ENCODE data around the gene COL5A1.

Gene COL5A1

GRCh38 chr9:134629061-134629585 is 12.5 kb upstream of the COL5A1 start:
- Mint-ChIP-seq H3K36me3 (no peaks in the 10 kb centered on the region), H3K27ac (no peak overlapping the region), H3K9me3 (no peaks in the 10 kb centered on the region), H3K4me3 (no peak overlapping the region), H3K27me3 (peaks cover 20% of the 10 kb centered on the region), H3K4me1 (no peaks in the 10 kb centered on the region)
- no peak for ATAC-seq

GRCh38 chr9:134629586-134630392 is 11.8 kb upstream of the COL5A1 start:
- Mint-ChIP-seq H3K9me3 (no peaks in the 10 kb centered on the region), H3K4me1 (no peaks in the 10 kb centered on the region), H3K27ac (no peak overlapping the region), H3K36me3 (no peaks in the 10 kb centered on the region), H3K4me3 (no peak overlapping the region), H3K27me3 (peaks cover 15% of the 10 kb centered on the region)
- no peak for ATAC-seq

- no peak for ATAC-seq
- Mint-ChIP-seq H3K36me3 (no peaks in the 10 kb centered on the region), H3K9me3 (no peaks in the 10 kb centered on the region), H3K4me1 (no peaks in the 10 kb centered on the region), H3K27ac (no peak overlapping the region), H3K27me3 (peaks cover 13% of the 10 kb centered on the region), H3K4me3 (no peak overlapping the region)
These were observed 11.2 kb upstream of the COL5A1 start for GRCh38 chr9:134630393-134630790.

DNA sequence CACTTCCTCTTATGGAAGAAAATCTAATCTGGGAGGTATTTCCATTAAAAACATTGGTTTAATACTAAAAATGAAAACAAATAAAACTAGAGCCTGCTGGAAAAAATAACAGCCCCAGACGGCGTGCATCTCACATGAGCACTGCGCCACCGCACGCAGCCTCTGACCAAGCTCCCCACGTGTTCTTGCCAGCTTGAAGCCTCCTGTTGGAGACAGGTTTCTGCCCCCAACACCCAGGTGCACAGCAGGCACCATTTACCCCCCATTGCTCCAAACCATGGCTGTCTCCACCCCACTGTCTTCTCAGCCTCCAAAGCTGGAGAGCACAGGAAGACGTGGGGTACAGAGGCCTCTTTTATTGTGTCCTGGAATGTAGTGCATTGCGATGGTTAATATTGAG is 10.7 kb upstream of the COL5A1 start:
- H3K36me3 Mint-ChIP-seq, result no peaks in the 10 kb centered on the region
- H3K27me3 Mint-ChIP-seq, result peaks cover 17% of the 10 kb centered on the region
- H3K4me1 Mint-ChIP-seq, result no peaks in the 10 kb centered on the region
- no peak for ATAC-seq
- no peak overlapping the region for H3K27ac Mint-ChIP-seq
- no peaks in the 10 kb centered on the region for H3K9me3 Mint-ChIP-seq
- H3K4me3 Mint-ChIP-seq, result no peak overlapping the region

- no peak for ATAC-seq
These were observed 9.7 kb upstream of the COL5A1 start for GRCh38 chr9:134631881-134632280.

DNA sequence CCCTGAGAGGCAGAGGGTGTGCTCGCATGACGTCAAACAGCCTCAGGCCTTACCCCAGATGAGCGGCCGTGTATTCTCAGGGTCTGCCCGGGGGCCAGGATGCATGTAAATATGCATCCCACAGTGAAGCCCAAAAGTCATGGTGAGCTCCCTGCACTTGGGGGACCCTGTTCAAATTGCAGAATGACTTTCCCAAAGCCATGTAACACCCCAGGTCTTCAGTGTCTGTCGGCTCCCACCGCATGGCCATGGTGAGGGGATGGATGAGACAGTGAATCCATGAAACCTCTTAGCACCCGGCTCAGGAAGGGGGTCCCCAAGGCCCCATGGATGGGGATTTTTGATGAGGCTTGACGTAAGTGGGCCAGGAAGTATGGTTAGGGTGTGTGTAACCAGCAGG is 9.3 kb upstream of the COL5A1 start:
- H3K27me3 Mint-ChIP-seq, result peaks cover 27% of the 10 kb centered on the region
- ATAC-seq, result no peak

More at GRCh38 chr9:134631881-134632280, 9.7 kb upstream of the COL5A1 start:
- Mint-ChIP-seq H3K27me3 (peaks cover 27% of the 10 kb centered on the region), H3K36me3 (no peaks in the 10 kb centered on the region), H3K27ac (no peak overlapping the region), H3K4me3 (no peak overlapping the region), H3K4me1 (no peaks in the 10 kb centered on the region), H3K9me3 (no peaks in the 10 kb centered on the region)

DNA sequence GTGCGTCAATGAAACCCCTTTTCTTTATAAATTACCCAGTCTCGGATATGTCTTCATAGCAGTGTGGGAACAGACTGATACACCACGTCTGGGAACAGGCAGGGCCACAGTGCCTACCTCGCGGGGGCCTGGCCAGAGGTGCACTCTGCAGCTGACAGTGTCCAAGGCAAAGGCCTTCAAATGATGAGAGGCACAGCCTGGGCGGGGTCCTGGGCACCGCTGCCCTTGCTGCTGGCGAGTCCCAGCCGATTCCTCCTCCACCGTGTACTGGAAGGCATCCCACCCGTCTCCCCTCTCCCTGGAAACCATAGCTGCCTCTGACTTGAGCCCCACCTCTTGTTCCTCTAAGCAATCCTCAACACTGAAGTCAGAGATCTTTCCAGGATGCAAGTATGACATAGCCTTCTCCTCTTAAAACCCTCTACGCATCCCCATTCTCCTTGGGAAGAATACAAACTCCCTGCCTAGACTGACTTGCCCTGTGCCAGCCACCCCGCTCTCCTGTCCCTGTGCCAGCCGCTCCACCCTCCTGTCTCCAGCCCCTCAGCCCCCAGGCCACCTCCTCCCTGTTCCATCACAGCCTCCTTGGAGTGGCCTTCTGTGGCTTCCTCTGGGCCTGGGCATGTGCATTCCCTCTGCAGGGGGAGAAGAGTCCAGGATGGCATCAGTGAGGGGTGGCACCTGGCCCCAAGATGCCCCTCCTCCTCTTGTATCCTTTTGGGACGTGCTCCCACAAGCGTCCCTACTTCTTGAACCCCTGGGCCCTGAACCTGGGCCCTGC is 8.1 kb upstream of the COL5A1 start:
- no peaks in the 10 kb centered on the region for H3K36me3 Mint-ChIP-seq
- H3K27me3 Mint-ChIP-seq, result peaks cover 31% of the 10 kb centered on the region
- no peak overlapping the region for H3K4me3 Mint-ChIP-seq
- no peaks in the 10 kb centered on the region for H3K4me1 Mint-ChIP-seq
- no peaks in the 10 kb centered on the region for H3K9me3 Mint-ChIP-seq
- H3K27ac Mint-ChIP-seq, result no peak overlapping the region
- no peak for ATAC-seq

More for the DNA sequence above, 9.3 kb upstream of the COL5A1 start:
- Mint-ChIP-seq H3K27ac (no peak overlapping the region), H3K4me1 (no peaks in the 10 kb centered on the region), H3K9me3 (no peaks in the 10 kb centered on the region), H3K4me3 (no peak overlapping the region), H3K36me3 (no peaks in the 10 kb centered on the region)

DNA sequence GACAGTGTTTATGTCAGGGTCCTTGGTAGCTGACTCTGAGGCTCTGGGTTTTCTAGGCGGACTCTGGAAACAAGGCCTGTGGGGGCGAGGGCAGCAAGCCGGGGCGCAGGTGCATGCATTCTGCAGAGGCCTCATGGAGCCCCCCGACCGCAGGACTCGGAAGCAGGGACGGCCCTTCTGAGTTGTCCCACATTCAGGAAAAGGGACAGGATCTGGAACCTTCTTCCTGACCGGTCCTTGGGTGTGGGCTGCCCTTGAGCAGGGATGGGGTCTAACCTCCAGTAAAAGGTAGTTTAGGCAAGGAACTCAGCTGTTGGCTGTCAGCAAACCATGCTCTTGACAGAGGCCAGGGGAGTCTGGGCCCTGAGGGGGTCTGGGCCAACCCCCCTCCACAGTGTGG is 7.4 kb upstream of the COL5A1 start:
- Mint-ChIP-seq H3K27me3 (peaks cover 37% of the 10 kb centered on the region), H3K9me3 (no peaks in the 10 kb centered on the region), H3K4me3 (no peak overlapping the region), H3K36me3 (no peaks in the 10 kb centered on the region), H3K4me1 (no peaks in the 10 kb centered on the region), H3K27ac (no peak overlapping the region)
- no peak for ATAC-seq

DNA sequence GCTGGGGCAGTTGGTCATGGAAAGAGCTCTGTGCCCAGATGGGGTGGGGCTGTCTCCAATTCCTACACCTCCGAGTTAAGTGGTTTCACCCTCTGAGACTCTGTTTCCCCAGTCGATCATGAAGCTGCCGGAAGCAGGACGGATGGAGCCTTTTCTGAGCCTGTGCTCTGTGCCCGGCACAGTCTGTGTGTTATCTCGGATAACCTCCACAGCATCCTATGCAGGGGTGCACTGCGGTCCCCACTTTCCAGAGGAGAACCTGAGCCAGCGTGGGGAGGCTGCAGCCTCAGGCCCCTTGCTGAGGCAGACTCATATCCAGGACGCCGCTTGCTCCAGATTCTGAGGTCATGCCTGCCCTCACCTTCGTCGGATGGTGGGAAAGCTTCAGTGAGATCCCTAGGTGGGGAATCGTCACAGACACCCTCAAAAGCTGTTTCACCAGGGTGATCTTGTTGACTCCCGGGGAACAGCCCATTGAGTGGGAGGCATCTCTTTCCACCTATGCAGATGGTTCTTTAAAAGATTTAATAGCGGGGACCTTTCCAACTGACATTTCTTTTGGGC is 6.9 kb upstream of the COL5A1 start:
- Mint-ChIP-seq H3K4me3 (no peak overlapping the region), H3K9me3 (no peaks in the 10 kb centered on the region), H3K4me1 (no peaks in the 10 kb centered on the region), H3K27ac (no peak overlapping the region), H3K36me3 (no peaks in the 10 kb centered on the region), H3K27me3 (peaks cover 43% of the 10 kb centered on the region)
- no peak for ATAC-seq

DNA sequence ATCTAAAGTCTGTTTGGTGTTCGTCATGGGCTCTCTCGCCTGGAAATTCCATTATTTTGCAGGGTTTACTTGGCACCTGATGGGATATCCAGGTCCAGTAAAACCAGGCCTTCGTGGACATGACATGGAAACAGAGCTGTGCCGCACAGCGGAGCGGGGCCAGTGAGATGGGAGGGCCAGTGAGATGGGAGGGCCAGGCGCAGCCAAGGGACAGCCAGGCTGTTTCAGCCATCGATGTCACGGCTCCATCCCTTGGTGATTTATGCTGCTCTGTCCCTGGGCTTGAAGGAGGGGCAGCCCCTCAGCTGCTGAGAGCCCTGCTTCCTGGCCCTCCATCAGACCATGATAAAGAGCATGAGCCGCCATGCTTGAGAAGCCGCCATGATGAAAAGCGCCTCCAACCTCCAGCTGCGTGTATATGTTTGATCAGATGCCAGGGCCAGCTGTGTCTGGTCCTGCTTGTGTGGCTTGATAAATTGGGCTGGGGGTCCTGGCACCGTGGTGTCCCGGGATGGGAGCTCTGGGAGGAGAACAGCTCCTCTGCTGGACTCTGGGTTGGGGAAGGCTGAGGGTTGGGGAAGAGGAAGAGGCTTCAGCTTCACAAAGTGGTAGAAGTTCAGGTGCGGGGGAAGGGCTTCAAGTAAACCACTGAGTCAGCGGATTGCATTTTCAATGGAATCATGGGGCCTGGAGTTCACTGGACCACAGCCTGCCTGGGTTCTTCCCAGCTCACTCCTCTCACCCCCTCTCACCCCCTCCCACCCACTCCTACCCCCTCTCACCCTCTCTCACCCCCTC is 6.1 kb upstream of the COL5A1 start:
- Mint-ChIP-seq H3K4me3 (no peak overlapping the region), H3K4me1 (no peaks in the 10 kb centered on the region), H3K36me3 (no peaks in the 10 kb centered on the region), H3K27me3 (peaks cover 44% of the 10 kb centered on the region), H3K9me3 (no peaks in the 10 kb centered on the region), H3K27ac (no peak overlapping the region)
- no peak for ATAC-seq

- H3K27me3 Mint-ChIP-seq, result peaks cover 46% of the 10 kb centered on the region
- H3K27ac Mint-ChIP-seq, result no peak overlapping the region
- no peak overlapping the region for H3K4me3 Mint-ChIP-seq
- H3K36me3 Mint-ChIP-seq, result no peaks in the 10 kb centered on the region
- no peaks in the 10 kb centered on the region for H3K9me3 Mint-ChIP-seq
- H3K4me1 Mint-ChIP-seq, result no peaks in the 10 kb centered on the region
- no peak for ATAC-seq
These were observed 5.5 kb upstream of the COL5A1 start for GRCh38 chr9:134636149-134636507.

DNA sequence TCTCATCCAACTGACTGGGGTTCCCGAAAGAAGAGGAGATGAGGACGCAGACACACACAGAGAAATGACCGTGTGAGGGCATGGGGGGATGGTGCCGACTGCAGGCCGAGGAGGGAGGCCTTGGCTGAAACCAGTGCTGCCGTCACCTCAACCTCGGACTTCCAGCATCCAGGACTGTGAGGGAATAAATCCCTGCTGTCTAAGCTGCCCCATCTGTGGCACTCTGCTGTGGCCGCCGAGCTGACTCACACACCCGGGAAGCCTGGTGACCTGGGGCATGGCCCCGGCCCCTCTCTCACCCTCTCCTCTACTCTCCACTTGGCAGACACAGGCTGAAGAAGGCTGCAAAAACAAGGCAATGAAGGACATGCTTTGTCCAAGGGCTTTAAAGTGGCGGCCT is 4.4 kb upstream of the COL5A1 start:
- H3K4me3 Mint-ChIP-seq, result no peak overlapping the region
- H3K4me1 Mint-ChIP-seq, result no peaks in the 10 kb centered on the region
- H3K27ac Mint-ChIP-seq, result no peak overlapping the region
- peaks cover 48% of the 10 kb centered on the region for H3K27me3 Mint-ChIP-seq
- H3K9me3 Mint-ChIP-seq, result no peaks in the 10 kb centered on the region
- ATAC-seq, result no peak
- H3K36me3 Mint-ChIP-seq, result no peaks in the 10 kb centered on the region

GRCh38 chr9:134637696-134638501 is 3.7 kb upstream of the COL5A1 start:
- Mint-ChIP-seq H3K27me3 (peaks cover 53% of the 10 kb centered on the region), H3K4me3 (no peak overlapping the region), H3K36me3 (no peaks in the 10 kb centered on the region), H3K27ac (no peak overlapping the region), H3K4me1 (no peaks in the 10 kb centered on the region), H3K9me3 (no peaks in the 10 kb centered on the region)
- no peak for ATAC-seq

DNA sequence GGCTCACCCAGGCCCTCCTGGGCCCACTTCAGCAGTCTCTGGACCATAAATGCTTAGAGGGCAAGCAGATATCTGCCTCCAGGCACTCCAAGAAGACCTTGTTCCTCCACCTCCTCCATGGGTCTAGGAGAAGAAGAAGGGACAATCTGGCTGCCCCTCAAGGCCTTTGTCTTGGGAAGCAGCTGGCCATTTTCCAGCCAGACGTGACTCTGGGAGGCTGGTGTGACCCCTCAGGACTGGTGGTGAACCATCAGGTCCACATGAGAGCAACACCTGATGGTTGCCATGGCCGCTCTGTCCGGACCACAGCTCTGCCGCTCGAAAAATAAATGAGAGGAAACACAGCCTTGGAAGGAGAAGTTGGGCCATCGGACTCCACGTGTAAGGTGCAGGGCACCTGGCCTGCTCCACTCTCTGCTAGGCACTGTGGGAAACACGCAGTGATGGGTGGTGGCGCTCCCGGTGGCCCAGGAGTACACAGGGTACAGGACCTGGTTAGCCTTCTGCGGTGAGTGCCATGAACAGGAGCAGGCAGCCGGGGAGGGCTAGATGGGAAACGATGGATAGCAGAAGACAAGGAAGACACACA is 3.0 kb upstream of the COL5A1 start:
- no peak for ATAC-seq
- H3K4me1 Mint-ChIP-seq, result no peaks in the 10 kb centered on the region
- no peaks in the 10 kb centered on the region for H3K9me3 Mint-ChIP-seq
- H3K36me3 Mint-ChIP-seq, result no peaks in the 10 kb centered on the region
- H3K27me3 Mint-ChIP-seq, result peaks cover 60% of the 10 kb centered on the region
- no peak overlapping the region for H3K27ac Mint-ChIP-seq
- no peak overlapping the region for H3K4me3 Mint-ChIP-seq

Measured in stimulated activated memory B cell treated with anti-CD40 and anti-IgM and Interleukin-4, amounts not matched to agents 10 μg/mL and 1 μg/mL and 100 μg/mL, for 72 hours (primary cell).